GM20000 (cell line): ENCODE data around the gene RBM41.

Experiments
- DNase-seq: peaks from one replicate; pipeline ENCODE4 v3.0.0; 2012; ENCODE audit warnings: low spot score
- TF ChIP-seq, protein P1 (sequence below): IDR thresholded peaks from 2 replicates; pipeline ENCODE4 v1.5.1; 2012; ENCODE audit warnings: mild to moderate bottlenecking, control low read depth; ENCODE audit errors: extremely low read depth, missing control alignments

RBM41 gene

DNA sequence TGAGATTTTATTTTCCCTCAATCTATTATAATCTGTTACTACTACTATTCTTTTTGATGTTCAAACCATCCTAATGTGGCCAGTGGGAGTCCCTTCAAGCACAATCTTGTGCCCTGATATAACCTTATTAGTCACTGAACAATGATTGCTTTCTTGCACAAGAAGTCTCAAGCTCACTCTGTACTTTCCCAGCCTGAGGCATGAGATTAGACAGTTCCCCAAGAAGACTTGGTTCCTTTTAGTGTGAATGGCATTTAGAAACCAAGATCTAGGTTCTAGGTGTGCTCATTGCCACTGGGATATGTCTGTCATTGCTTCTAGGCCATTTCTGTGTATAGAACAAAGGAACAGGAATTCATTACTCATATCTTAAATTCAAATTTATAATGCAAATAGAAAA lies 28.0 kb upstream of the RBM41 start:
- no peak for DNase-seq
- TF ChIP-seq, protein P1, sequence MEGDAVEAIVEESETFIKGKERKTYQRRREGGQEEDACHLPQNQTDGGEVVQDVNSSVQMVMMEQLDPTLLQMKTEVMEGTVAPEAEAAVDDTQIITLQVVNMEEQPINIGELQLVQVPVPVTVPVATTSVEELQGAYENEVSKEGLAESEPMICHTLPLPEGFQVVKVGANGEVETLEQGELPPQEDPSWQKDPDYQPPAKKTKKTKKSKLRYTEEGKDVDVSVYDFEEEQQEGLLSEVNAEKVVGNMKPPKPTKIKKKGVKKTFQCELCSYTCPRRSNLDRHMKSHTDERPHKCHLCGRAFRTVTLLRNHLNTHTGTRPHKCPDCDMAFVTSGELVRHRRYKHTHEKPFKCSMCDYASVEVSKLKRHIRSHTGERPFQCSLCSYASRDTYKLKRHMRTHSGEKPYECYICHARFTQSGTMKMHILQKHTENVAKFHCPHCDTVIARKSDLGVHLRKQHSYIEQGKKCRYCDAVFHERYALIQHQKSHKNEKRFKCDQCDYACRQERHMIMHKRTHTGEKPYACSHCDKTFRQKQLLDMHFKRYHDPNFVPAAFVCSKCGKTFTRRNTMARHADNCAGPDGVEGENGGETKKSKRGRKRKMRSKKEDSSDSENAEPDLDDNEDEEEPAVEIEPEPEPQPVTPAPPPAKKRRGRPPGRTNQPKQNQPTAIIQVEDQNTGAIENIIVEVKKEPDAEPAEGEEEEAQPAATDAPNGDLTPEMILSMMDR, result no peak

DNA sequence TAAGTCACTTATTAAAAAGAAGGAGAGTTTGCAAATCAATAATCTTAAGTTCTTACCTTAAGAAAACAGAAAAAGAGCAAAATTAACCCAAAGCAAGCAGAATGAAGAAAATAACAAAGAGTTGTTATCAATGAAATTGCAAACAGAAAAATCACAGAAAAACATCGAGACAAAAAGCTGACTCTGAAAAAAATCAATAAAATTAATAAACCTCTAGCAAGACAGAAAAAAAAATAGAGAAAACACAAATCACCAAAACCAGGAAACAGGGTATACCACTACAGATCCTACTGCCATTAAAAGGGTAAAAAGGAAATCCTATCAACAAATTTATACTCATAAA lies 17.3 kb upstream of the RBM41 start:
- no peak for DNase-seq
- TF ChIP-seq, protein P1, result no peak

DNA sequence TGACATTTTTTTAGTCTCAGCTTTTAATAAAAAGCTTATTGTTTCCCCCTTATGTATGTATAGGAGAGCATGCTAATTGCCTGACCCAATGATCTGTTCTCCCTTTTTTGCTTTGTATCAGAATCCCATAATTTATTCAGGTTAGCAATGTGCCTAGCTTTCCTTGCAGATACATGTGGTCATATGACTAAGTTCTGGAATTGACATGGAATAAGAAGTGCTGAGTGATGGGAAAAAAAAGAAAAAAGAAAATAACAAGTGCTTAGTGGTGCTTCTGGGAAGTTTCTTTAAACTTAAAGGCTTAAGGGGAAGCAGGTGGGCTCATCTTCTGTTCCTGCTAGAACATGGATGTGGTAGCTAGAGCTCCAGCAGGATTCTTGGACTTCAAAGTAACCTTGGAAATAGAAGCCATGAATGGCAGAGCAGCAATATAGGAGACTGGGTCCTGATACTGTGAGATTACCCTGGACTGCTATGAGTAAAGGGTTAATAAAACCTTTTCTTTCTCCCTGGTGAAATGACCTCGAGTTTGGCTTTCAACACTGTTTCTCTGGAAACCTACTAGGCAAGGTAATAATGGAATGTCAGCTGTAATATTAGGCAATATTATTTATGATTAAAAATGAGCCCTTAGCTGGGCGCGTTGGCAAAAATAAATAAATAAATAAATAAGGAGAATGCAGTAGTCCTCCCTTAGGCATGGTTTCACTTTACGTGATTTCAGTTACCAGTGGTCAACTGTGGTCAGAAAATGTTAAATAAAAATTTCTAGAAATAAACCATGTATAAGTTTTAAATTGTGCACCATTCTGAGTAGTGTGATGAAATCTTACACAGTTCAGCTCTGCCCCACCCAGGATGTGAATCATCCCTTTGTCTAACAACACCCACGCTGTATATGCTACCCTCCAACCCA lies 16.7 kb upstream of the RBM41 start:
- TF ChIP-seq, protein P1, result no peak
- DNase-seq, result no peak

DNA sequence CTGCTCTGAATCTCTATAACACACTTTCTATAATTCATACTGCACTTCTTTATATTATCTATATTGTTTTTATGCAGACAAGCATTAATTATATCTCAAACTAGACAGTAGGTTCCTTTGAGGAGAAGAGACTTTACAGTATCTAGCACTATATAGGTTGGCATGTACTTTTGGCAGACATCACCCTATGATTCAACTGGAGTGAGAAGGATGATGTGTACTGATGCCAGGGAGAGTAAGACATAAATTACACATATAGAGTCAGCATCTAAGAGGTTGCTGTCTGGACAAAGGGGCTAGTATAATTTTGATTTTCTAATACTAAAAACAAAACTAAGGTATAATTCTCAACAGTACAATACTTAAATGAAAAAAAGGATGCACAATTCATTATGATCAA lies 5.1 kb upstream of the RBM41 start:
- TF ChIP-seq, protein P1, result no peak
- no peak for DNase-seq

DNA sequence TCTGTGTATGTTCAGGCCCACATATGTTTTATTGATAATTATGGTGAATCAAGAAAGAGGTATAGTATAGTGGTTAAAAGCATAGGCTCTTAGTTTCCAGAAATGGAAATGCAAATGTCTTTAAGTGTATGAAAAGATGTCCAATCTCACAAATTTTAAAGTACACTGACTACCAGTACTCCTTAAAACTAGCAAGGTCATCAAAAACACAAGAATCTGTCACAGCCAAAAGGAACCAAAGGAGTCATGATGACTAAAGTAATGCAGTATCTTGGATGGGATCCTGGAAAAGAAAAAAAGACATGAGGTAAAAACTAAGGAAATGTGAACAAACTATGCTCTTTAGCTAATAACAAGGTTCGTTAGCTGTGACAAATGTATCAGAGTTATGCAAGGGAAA lies 661 bp upstream of the RBM41 start:
- no peak for DNase-seq
- TF ChIP-seq, protein P1, result no peak

DNA sequence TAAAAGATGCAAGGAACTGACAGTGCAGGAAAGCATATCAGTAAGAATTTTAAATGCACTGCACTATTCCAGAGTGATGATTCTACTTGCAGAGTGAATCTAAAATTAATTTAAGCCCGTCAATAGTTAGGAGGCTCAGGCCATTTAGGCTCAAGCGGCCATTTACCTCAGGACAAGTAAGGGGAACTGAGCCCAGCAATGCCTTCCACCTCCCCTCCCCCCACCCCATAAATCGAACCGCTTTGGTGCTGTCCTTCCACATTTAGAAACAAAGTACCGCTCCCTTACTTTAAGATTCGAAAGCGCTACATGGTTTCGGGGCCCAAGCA lies 665 bp downstream of the RBM41 start:
- DNase-seq, result no peak
- TF ChIP-seq, protein P1, result no peak

DNA sequence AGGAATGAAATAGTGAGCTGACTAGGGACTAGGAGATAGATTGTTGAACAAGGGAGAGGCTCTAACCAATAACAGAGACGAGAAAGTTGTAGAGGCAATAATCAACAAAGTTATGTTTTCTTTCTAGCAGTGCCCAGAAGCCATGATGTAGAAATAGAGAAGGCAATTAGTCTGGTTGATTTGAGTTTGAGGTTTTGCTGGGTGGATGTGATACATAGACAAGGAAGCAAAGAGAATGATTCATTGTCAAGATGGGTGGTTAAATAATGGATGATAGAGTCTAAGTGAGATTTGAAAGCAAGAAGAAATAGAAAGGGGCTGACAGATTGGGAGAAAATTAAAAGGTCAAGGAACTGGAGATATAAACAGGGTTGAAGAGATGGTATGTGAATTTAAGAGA lies 11.2 kb downstream of the RBM41 start:
- no peak for DNase-seq
- TF ChIP-seq, protein P1, result no peak
